ENCODE results near the gene SLC16A8. TPM values are rescaled to one million over a fixed set of nuclear protein-coding genes. Genes with fewer than 3 reads are reported as not detected.

The SLC16A8 gene
- total and polyA plus RNA-seq, 2 of the 13 experiments (the other 11 are each of a cell fraction or from before 2014, with no cell fraction given): not detected

- TF ChIP-seq, protein P1, sequence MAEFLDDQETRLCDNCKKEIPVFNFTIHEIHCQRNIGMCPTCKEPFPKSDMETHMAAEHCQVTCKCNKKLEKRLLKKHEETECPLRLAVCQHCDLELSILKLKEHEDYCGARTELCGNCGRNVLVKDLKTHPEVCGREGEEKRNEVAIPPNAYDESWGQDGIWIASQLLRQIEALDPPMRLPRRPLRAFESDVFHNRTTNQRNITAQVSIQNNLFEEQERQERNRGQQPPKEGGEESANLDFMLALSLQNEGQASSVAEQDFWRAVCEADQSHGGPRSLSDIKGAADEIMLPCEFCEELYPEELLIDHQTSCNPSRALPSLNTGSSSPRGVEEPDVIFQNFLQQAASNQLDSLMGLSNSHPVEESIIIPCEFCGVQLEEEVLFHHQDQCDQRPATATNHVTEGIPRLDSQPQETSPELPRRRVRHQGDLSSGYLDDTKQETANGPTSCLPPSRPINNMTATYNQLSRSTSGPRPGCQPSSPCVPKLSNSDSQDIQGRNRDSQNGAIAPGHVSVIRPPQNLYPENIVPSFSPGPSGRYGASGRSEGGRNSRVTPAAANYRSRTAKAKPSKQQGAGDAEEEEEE (CRISPR knock-in tag; IDR thresholded peaks at IDR 0.05; ENCODE audit: borderline replicate concordance): no peak
- no peak for TF ChIP-seq ZNF33B (CRISPR knock-in tag; IDR thresholded peaks at IDR 0.05)
- no peak for TF ChIP-seq FOXA3 (CRISPR knock-in tag; IDR thresholded peaks at IDR 0.05)
- TF ChIP-seq ZNF567 (CRISPR knock-in tag; IDR thresholded peaks at IDR 0.05; ENCODE audit: borderline replicate concordance): no peak
- TF ChIP-seq RXRA (CRISPR knock-in tag; IDR thresholded peaks at IDR 0.05): no peak
Observed at GRCh38 chr22:38132794-38133193, 48.8 kb upstream of the SLC16A8 start (continued).

DNA sequence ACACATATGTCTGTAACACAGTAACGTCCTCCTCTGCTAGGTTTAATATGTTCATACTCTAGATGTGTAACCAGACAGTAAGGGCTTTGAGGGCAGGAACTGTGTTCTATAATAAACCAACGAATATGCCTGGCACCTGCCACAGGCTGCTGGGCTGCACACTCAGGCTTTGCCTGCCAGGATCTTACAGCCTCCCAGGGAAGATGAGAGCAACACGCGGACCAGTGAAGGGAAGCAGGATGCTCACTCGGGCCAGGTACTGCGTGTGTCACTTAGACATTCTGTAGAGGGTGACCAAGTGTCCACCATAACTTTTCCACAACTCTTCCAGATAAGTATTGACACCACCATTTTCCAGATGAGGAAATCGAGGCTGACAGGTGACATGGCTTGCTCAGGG lies 48.2 kb upstream of the SLC16A8 start:
- intact Hi-C loops (cut with micrococcal nuclease; ENCODE audit: unreplicated experiment): no loop called here
- WGBS (ENCODE audit: low lambda C conversion rate): 66% methylated on average over 7 of the region's 7 CpGs
- in situ Hi-C loops (cut with HindIII; ENCODE audit: extremely low pct_ligation_motif_present, low pct_unique_long_range_greater_than_20kb): no loop called here
- no peaks in the 10 kb centered on the region for H3K27me3 ChIP-seq (ENCODE audit: control insufficient read depth in 1 of 2, insufficient read depth in 2 of 2, low read length in 2 of 2)
- FAIRE-seq (no peak), ATAC-seq (no peak), DNase-seq (ENCODE audit: low spot score) (no peak)
- no TSS peak for BruUV-seq (replicated peaks)
- ChIA-PET CTCF (ENCODE audit: low intra/inter-chr PET ratio, low total read pairs) (no interaction called here), POLR2A (no interaction called here)
- no peaks in the 10 kb centered on the region for H4K20me1 ChIP-seq (ENCODE audit: insufficient read depth, low read length)
- no peaks in the 10 kb centered on the region for H3K9me3 ChIP-seq (ENCODE audit: low read length)
- no peaks in the 10 kb centered on the region for H3K79me2 ChIP-seq (ENCODE audit: insufficient read depth, low read length)
- H3K9ac ChIP-seq (ENCODE audit: insufficient read depth, low read depth, low read length): no peak overlapping the region
- no peak overlapping the region for H3K4me2 ChIP-seq (ENCODE audit: low read depth, low read length)
- H3K4me3 ChIP-seq (replicated peaks in 1 of 3; ENCODE audit: insufficient read depth in 1 of 3, low read depth in 2 of 3, low read length in 3 of 3): no peak overlapping the region
- no peak overlapping the region for H3K27ac ChIP-seq (ENCODE audit: extremely low read length, insufficient read depth, low read length)
- no peaks in the 10 kb centered on the region for H3K36me3 ChIP-seq (replicated peaks in 1 of 2; ENCODE audit: control insufficient read depth in 1 of 2, insufficient read depth in 2 of 2, low read length in 2 of 2)
- no peaks in the 10 kb centered on the region for H3K4me1 ChIP-seq (ENCODE audit: insufficient read depth, low read length)
- H2AFZ ChIP-seq (ENCODE audit: low read length): no peak overlapping the region
- TF ChIP-seq ZSCAN29 (CRISPR knock-in tag; conservative IDR thresholded peaks at IDR 0.05): no peak
- TF ChIP-seq ZNF652 (CRISPR knock-in tag; IDR thresholded peaks at IDR 0.05; ENCODE audit: borderline replicate concordance, low read depth): no peak
- no peak for TF ChIP-seq ELF1 (CRISPR knock-in tag; IDR thresholded peaks at IDR 0.05)
- no peak for TF ChIP-seq ZMYM4 (CRISPR knock-in tag; IDR thresholded peaks at IDR 0.05)
- TF ChIP-seq HMGXB3 (CRISPR knock-in tag; IDR thresholded peaks at IDR 0.05; ENCODE audit: borderline replicate concordance): no peak
- no peak for TF ChIP-seq SRSF9 (IDR thresholded peaks at IDR 0.05; ENCODE audit: borderline replicate concordance, insufficient read depth, low read depth, low read length, poor library complexity, severe bottlenecking)
- no peak for TF ChIP-seq CBX1 (IDR thresholded peaks at IDR 0.05; ENCODE audit: low read depth)
- no peak for TF ChIP-seq MTA1 (CRISPR knock-in tag; IDR thresholded peaks at IDR 0.05; ENCODE audit: borderline replicate concordance)
- no peak for TF ChIP-seq ZNF550 (CRISPR knock-in tag; IDR thresholded peaks at IDR 0.05; ENCODE audit: borderline replicate concordance)
- no peak for TF ChIP-seq CSRNP1 (CRISPR knock-in tag; IDR thresholded peaks at IDR 0.05)
- TF ChIP-seq TFDP1 (CRISPR knock-in tag; IDR thresholded peaks at IDR 0.05; ENCODE audit: borderline replicate concordance): no peak
